GM21825 (cell line): ENCODE results near the gene BBOX1.
"Not testable (repeated sequence)": the region's sequence is repeated elsewhere in the genome, so short reads cannot be mapped to it uniquely, and the experiment has no call there.

Source experiments
- ATAC-seq: cut with Tn5 transposase; IDR thresholded peaks from one replicate; pipeline ENCODE4 v1.9.1; 2021; ENCODE audit warnings: mild to moderate bottlenecking, moderate library complexity; ENCODE audit not compliant: unreplicated experiment

The BBOX1 gene, protein sequence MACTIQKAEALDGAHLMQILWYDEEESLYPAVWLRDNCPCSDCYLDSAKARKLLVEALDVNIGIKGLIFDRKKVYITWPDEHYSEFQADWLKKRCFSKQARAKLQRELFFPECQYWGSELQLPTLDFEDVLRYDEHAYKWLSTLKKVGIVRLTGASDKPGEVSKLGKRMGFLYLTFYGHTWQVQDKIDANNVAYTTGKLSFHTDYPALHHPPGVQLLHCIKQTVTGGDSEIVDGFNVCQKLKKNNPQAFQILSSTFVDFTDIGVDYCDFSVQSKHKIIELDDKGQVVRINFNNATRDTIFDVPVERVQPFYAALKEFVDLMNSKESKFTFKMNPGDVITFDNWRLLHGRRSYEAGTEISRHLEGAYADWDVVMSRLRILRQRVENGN

DNA sequence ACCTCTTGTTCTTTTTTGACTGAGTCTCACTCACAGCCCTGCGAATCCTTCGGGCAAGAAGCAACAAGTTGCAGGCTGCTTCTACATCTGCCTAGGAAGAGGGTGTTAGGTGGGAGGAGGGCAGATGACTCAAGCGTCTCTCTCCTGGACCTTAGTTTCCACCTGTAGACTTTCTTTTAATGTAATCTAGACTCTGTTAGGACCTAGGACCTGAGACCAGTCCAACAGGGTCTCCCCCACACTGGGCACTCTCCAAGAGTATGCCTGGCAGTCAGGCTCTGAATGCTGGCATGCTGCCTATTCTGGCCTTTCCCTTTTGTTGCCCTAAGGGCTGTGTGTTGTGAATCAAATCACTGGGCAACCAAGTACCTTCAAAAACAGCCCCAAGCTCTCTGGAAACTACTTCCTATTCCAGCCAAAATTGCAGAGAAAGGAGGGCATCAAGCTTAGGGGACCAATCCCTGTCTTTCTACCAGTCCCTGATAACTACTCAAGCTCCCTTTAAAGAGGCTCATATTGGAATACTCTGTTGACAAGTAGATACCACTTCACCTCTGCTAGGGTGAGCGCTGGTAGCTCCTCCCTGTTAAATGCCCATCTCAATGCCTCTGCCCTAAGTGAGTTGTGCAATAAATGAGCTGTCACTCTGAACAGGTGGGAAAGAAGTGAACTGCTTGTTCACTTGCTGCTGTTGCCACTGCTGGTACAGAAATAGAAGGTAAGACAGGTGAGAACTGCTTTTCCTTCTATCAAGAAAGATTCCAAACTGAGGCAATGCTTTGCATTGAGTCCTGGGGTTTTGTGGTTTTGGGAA, at the start of gene BBOX1:
Gene BBOX1, plus strand, starts transcription at position 514 of the 814 bp plus-strand sequence. CDS start 14,616 bp downstream, outside the sequence.
- ATAC-seq: no peak

DNA sequence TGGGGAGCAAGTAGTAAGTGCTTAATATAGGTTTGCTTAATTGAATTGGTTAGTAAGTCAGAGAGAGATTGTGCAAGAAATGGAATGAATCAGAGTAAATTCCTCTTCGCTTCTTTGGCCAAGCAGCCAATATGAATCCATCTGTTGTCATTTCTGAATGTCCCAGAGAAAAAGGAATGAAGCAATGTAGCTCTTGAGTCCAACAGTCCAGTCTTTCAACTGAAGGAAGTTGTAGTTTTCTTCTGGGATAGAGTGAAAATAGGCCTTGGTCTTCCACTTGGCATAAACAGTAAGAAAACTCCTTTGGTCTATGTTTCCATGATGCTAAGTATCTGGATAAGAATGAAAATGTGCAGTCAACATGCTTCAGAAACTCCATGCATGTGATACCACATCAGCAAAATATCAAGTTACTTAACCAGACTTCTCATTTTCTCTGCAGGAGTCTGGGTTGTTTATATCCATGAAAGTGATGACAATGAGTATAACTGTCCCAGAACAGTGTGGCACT, 48.5 kb upstream of the BBOX1 start:
- ATAC-seq: no peak

DNA sequence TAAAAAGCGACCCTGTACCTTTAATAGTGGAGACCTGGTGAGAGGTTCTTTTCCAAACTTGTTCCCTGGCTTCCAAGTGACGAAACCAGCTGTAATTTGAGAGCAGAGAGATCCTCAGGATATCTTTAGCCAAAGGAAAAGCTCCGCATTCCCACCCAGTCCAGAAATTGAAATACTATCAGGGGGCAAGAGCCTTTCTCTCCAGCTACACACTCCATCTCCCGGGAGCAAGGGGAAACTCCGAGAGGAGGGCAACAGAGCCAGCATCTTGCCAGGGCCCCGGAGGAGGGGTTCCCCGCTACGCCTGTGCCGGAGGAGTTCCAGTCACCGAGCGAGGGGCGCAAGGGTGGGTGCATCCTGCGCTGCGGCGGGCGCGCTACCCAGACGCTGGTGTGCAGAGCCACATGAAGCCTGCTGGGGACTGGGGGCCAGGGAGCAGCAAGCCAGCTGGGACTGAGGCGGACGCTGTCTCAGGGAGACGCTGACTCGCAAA, 46.6 kb upstream of the BBOX1 start, which contains the start of gene FIBIN:
Gene FIBIN, plus strand, starts transcription at position 148 of the 493 bp plus-strand sequence. CDS start 415 bp downstream, outside the sequence.
- ATAC-seq: no peak

DNA sequence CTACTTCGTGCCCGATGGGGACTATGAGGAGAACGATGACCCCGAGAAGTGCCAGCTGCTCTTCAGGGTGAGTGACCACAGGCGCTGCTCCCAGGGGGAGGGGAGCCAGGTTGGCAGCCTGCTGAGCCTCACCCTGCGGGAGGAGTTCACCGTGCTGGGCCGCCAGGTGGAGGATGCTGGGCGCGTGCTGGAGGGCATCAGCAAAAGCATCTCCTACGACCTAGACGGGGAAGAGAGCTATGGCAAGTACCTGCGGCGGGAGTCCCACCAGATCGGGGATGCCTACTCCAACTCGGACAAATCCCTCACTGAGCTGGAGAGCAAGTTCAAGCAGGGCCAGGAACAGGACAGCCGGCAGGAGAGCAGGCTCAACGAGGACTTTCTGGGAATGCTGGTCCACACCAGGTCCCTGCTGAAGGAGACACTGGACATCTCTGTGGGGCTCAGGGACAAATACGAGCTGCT, 46.0 kb upstream of the BBOX1 start:
- no peak for ATAC-seq

DNA sequence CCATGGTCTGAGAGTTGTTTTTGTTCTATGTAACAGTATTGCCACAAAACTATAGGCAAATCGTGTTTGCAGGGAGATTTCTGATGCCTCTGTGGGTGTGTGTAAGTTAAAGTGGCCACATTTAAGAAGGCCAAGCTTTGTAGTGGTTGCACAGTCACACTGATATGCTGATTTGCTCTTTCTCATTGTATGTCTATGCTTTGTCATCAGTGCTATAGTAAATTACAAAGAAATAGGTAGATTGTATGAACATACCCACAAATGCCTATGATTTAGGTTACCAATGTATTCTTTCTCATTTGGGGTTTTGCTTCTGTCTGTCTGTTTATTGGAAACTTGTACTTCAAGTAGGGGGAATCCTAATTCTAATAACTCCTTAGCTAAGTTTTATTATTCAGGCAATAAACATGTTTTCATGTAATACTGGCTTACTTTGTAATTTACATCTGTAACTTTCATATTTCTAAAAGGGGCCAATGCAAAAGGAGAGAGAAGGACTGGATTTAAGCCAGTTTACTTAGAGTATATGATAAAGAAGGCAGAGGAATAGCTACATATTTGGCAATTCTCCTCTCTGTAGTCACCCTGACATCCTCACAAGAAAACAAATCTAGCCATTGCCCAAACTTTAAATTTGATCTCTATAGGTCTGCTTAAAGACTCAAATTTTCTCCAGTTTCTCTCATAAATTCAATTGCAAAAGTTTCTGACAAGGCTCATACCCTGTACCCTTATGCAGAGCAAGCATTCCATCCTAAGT, 44.7 kb upstream of the BBOX1 start:
- ATAC-seq: no peak

DNA sequence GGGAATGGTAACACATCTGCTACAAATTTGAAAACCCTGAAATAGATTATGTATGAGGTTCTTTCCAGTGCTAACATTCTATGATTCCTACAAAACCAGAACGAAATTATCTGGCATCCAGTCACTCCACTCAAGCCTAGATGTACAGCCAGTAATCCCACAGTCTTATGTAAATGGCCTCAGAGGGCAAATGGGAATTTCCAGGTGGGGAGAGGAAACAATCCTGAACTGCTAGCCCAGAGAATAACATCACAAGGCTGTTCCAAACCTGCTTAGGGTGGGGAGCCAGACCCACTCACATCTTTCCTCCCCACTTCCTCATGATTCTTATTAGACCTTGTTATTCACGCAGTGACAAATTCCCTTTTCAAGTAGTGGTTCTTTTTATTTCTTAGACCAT, 43.2 kb upstream of the BBOX1 start:
- ATAC-seq: no peak

DNA sequence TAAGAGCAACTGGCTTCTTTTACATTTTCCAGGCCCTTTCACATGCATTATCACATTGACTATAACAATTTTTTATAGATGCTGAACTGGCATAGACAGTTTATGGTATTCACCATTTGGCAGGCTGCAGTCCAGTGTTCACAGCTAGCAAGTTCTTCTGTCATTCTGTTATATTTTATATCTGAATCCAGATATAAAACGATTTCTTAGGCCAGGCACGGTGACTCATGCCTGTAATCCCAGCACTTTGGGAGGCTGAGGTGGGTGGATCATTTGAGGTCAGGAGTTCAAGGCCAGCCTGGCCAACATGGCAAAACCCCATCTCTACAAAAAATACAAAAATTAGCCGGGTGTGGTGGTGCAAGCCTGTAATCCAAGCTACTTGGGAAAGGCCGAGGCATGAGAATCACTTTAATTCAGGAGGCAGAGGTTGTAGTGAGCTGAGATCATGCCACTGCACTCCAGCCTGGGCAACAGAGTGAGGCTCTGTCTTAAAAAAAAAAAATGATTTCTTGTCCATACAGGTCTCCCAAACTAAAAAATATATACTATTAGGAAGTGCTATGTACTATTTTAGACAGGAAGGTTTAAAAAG, 39.4 kb upstream of the BBOX1 start:
- not testable (repeated sequence) for ATAC-seq

DNA sequence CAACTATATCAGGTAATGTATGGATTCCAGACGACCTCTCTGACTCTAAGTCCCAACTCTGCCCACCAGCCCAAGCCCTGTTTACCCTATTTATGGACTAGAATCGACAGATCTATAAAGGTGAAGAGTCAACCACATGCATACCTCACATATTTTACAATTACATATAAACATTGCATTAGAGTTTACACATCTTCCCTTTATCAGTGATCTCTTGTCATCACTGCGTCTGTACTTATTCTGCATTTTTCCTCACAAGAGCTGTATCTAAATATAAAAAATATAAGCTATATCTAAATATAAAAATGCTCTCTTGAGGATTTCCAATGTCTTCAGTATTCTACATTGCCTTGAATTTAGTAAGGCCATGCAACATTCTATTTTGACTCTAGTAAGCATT, 38.2 kb upstream of the BBOX1 start:
- no peak for ATAC-seq

DNA sequence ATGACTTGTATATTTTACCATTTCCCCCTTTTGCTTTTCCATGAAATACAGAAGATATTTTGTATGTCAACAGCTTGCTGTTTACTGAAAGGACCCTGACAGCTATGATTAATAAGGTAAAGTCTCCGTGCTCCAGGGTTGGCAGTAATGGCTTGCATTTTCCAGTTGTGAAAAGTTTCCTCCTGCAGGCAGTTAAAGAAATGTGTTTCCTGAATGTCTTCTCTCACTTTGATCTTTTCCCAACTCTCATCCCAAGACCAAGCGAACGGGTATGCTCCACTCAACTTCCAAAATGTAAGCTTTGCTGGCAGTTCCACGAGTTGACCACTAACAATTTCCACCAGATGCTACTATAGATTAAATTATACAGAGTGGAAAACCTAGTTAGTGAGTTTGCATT, 37.8 kb upstream of the BBOX1 start:
- no peak for ATAC-seq

DNA sequence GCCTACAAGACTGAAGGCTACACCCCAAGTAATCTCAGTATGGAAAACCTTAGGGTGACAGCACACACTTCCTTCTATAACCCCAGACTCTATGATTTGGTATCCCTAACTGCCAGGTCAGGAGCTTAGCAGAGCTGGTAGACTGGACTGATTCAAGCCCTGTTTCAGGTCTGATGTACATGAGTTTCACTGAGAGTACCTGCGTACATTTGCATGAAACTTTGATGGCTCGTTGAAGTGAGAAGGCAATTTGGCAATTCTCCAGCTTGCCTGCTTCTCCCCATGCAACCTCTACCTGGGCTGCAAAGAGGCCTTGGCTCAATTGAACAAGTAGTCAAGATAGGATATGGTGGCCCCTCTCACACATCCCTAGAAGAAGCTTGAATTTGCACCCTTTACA, 36.5 kb upstream of the BBOX1 start:
- no peak for ATAC-seq

DNA sequence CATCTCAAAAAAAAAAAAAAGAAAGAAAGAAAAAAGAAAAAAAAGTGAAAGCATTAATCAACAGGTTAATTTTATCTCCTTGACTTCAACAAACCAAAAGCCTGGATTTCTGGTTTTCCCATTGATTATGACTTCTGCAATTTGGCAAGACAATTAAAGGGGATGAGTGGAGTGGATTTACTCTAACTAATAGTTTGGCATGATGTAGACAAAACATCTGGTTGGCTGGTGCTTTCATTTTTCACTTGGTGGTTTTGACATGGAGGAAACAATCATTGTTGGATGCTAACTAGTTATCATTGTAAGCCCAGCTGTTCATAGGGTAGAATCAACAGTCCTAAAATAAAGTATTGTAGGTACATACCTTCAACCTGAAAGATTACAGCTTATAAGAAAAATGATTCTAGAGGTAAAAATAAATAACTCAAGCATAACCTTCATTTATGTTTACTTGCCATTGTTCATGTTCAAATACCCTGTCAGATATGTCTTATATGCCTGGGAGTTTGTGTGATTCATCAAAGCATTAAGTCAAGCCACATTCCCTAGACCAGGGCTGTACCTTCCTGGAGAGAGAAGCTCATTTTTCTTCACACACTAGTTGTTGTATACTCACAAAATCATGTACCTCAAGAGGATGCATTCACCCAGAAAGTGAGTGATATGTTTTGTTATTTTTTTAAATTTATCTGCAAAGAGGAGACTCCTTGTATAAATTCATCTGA, 31.6 kb upstream of the BBOX1 start:
- ATAC-seq: no peak

DNA sequence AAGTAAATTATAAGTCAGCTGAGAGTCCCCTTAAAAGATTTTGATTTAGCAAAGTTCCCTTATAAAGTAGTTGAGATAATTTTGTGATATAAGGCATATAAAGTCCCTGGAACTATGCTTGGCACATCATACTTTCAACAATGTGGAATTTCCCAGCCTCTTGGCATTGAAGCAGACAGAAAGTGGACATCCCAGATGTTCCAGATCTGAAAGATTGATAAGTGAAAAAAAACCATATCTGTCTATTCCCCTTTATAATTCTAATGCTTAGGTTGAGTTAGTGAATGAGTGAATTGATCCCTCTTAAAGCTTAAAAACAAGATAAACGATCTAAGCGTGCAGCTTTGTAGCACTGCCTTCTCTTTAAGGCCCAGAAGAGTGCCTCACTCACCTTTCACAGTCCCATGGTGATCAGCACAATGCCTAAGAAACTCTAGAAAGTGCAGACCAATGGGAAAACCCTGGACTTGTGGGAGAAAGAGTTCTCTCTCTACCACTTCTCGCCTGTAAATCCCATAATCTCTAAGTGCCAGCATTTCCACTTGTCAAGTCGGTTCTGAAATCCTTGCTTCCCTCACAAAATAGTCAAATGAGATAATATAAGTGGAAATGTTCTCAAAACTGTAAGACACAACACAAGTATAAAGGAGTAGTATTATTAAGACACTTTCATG, 28.9 kb upstream of the BBOX1 start:
- ATAC-seq: no peak

DNA sequence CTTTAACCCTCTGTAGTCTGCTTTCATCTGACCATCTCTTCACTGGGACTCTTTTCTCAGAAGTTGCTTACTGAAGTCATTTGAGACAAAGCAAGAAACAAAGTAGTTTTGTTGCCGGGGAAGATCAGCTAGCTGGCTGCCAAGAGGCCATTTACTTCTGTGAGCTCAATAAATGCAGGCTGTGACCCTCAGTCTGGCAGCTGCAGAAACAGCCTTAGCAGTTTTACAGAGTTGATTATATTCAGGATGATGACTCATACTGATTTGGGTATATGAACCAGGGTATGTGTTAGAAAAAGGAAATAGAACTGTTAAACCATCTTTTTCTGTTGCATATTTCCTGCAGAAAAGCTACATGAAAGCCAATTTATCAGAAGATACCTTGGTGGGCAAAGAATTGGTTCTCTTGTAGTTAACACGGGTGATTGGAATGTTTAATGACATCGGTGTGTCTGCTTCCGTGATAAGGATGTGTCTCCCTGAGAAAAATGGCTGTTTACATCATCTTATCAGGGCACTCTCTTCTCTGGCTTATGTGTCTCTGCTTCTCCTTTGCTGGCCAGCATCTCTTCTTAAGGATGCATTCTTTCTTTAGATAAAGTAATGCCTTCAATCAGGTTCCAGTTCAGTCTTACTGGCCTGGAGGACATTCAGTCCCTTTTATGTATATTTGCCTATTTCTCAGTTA, 28.2 kb upstream of the BBOX1 start:
- no peak for ATAC-seq

DNA sequence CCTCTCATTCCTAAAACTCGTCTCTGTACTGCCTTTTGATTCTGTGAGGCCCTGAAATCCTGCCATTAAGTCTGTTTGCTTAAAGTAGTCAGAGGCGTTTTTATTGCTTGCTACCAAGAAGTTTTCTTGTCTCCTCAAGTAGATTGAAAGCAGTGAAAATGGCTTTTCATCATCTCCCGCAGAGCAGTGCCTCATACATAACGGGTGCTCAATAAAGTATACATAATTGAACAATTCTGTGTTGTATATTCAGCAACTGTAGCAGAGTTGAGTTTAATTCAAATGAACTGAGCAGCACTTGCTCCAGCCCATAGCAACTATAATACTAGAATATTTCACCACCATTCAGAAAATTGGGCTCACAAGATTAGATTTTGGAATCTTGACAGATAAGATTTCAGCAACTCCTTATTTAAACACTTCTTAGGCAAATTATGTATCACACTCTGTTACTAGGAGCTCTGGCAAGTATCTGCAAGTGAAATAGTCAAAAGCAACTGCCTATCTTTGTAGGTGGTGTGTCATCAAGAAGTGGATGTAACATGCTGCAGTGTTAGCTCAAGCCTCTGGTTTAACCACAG, 26.7 kb upstream of the BBOX1 start:
- ATAC-seq: no peak

DNA sequence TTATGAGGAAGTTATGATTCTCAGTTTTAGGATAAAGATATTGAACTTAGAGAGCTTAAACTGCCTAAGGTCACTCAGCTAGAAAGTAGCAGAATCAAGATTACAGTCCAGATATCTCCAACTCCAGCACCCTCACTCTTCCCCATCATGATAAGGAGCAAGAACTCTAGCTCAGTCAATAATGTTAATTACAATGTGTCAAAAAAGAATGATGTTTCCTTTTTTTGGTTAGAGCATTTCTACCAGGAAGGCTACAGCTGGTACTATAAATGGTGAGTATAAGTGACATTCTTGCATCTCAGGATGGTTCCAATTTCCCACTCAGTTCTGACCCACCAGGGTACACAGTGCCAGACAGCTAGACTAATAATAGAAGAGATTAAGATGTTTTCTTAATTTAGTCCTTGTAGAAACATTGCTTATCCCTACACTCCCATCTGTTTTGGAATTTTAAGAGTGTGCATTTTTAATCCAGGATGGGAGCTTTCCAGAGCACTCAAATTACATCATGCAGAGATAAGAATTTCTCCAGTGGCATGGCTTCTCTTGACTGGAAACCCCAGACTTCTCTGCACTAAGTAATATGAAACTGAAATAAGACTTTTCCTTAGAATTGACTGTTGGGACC, 21.6 kb upstream of the BBOX1 start:
- ATAC-seq: no peak

DNA sequence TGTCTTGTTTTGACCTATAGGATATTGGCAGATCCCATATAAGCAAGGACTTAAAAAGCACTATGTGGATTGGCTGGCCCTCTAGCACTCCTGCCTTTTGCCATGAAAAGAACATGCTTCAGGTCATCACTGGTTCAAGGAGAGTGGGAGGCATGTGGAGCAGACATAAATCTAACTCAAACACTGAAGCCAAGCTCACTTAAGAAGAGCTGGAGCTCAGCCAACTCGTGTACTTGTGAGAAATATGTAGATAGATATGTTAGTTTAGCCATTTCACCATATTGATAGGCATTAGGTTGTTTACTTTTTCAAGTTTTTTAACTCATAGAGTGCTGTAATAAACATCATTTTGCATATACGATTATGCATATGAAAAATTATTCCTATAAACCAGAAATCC, 19.9 kb upstream of the BBOX1 start:
- ATAC-seq: no peak

DNA sequence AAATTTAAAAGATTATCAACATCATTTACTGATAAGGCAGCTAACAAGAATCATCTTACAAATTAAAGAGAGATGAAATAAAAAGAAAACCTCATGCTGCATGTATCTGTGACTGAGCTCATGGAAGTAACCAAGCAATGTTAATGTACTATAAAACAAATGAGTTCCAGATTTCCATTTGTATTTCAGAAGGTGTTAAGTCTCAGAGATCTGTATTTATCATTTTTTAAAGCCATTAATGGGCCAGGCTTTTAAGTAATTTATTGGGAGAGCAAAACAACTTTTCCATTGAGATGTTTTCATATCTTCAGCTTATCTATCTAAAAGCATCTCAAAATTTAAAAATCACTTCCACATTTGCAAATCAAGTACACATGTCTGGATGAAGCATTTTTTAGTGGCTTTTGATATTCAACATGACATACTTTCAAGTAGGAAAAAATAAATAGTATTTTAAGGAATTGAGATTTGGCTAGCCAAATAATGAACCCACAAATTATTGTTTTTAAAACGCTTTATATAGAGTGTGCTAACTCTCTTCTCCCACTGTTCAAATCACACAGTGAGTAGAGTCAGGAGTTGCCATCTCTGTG, 17.9 kb upstream of the BBOX1 start:
- ATAC-seq: no peak
